ENCODE results near the gene MAP1A.

The MAP1A gene

DNA sequence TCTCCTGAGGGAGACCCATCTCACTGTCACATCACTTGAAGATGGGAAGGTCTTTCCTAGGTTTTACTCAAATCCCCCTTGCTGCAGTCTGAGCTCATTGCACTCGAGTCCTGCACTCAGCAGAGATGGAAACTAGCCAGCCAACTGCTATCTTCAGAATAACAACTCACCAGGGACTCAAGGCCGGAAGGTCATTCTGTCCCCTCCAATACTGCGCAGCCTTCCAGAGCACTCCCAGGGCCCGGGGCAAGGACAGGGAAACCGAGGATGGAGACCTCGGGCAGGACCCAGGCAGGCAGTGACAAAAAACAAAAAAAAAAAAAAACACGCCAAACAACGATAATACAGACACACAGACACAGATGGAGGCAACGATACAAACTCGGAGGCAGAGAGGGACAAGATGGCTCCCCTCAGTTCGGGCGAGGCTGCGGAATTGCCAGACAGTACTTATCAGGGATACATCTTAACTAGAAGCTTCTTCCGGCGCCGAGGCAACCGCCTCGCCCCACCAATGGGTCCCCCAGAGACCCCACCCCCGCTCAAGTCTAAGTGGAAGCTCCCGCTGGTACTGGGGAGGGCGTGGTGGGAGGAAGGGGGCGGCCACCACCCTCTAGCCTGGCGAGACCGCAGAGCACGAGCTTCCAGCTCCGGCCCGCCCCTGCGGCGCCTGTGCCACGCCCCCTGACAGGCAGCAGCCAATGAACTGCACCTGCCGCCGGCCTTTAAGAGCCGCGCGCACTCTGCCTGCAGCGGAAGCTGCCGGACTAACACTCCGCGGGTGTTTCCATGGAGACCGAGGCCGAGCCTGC is 7.0 kb upstream of the MAP1A start:
- no peaks in the 10 kb centered on the region for H3K36me3 ChIP-seq (ENCODE audit: control insufficient read depth, insufficient read depth, low read length)
- H3K9me3 ChIP-seq (ENCODE audit: control insufficient read depth, low read length): no peaks in the 10 kb centered on the region
- H3K4me1 ChIP-seq (ENCODE audit: control insufficient read depth, insufficient read depth, low read length, poor library complexity, severe bottlenecking): peaks cover 29% of the 10 kb centered on the region
- H3K27me3 ChIP-seq (replicated peaks; ENCODE audit: control insufficient read depth, insufficient read depth, low read length, poor library complexity, severe bottlenecking): no peaks in the 10 kb centered on the region
- peak overlapping the region; percentile 83 for H3K27ac ChIP-seq (ENCODE audit: insufficient read depth, low read length, poor library complexity, severe bottlenecking)
- DNase-seq: peak; percentile 96 to 97 (median 97)
- H3K4me3 ChIP-seq (ENCODE audit: insufficient read depth, low read depth, low read length, poor library complexity, severe bottlenecking): peak overlapping the region; percentile 72

- H3K27me3 ChIP-seq (replicated peaks; ENCODE audit: control insufficient read depth, insufficient read depth, low read length, poor library complexity, severe bottlenecking): no peaks in the 10 kb centered on the region
- no peaks in the 10 kb centered on the region for H3K36me3 ChIP-seq (ENCODE audit: control insufficient read depth, insufficient read depth, low read length)
- H3K4me3 ChIP-seq (ENCODE audit: insufficient read depth, low read depth, low read length, poor library complexity, severe bottlenecking): peak overlapping the region; percentile 72
- no peaks in the 10 kb centered on the region for H3K9me3 ChIP-seq (ENCODE audit: control insufficient read depth, low read length)
- no peak for DNase-seq
- peak overlapping the region; percentile 83 for H3K27ac ChIP-seq (ENCODE audit: insufficient read depth, low read length, poor library complexity, severe bottlenecking)
- H3K4me1 ChIP-seq (ENCODE audit: control insufficient read depth, insufficient read depth, low read length, poor library complexity, severe bottlenecking): peaks cover 29% of the 10 kb centered on the region
Observed at GRCh38 chr15:43511012-43511885, 6.2 kb upstream of the MAP1A start.

DNA sequence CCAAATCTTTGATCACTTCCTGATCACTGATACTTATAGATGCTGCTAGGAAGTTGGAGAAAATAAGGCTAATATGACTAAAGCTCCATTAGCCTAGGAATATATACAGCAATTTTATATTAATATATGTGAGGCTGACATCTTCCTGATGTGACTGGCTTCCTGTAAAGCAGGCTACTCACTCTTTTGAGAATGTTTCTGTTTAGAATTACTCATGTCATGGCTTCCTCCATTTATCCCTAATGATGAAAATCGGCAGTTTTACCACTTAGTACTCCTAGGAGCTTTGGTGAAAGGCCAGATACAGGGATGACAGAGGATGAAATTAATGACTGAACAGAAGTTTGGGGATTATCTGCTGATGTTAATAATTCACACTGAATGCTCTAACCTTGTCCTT is 3.9 kb upstream of the MAP1A start:
- Histone ChIP-seq H3K36me3 (ENCODE audit: control insufficient read depth, insufficient read depth, low read length) (no peaks in the 10 kb centered on the region), H3K4me3 (ENCODE audit: insufficient read depth, low read depth, low read length, poor library complexity, severe bottlenecking) (no peak overlapping the region), H3K27me3 (replicated peaks; ENCODE audit: control insufficient read depth, insufficient read depth, low read length, poor library complexity, severe bottlenecking) (no peaks in the 10 kb centered on the region), H3K27ac (ENCODE audit: insufficient read depth, low read length, poor library complexity, severe bottlenecking) (no peak overlapping the region), H3K4me1 (ENCODE audit: control insufficient read depth, insufficient read depth, low read length, poor library complexity, severe bottlenecking) (peaks cover 38% of the 10 kb centered on the region), H3K9me3 (ENCODE audit: control insufficient read depth, low read length) (no peaks in the 10 kb centered on the region)
- DNase-seq: no peak

DNA sequence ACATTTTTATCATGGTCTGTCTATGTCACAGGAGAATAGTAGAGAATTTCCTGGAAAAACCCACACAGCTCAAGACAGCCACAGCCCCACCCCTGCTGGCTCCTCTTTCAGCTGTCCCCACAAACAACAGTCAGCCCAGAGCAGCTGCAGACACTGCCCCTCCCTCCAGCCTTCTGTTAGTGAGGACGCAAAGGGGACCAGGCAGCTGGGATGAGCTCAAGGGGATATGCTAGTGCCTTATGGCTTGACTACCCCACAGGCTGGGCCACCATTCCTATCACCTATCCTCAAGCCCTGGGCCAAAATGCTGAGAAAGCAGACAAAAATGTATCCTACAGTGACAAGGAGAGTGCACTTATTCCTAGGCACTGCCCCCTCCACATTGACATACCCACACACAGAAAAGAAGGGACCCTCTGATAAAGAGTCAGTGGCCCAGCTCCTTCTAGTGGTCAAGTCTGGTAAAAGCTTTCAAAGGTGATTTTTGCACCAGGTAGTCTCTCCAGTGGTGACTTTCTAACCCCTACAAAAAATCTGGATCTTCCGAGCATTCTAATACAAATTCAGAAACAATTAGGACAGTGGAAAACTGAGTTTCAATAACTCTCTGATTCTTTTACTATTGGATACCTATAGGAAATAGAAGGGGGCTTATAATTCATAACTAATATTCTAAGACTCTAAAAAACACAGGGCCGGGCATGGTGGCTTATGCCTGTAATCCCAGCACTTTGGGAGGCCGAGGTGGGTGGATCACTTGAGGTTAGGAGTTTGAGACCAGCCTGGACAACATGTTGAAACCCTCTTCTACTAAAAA is 3.0 kb upstream of the MAP1A start:
- H3K36me3 ChIP-seq (ENCODE audit: control insufficient read depth, insufficient read depth, low read length): no peaks in the 10 kb centered on the region
- H3K9me3 ChIP-seq (ENCODE audit: control insufficient read depth, low read length): no peaks in the 10 kb centered on the region
- H3K27me3 ChIP-seq (replicated peaks; ENCODE audit: control insufficient read depth, insufficient read depth, low read length, poor library complexity, severe bottlenecking): no peaks in the 10 kb centered on the region
- H3K27ac ChIP-seq (ENCODE audit: insufficient read depth, low read length, poor library complexity, severe bottlenecking): peak overlapping the region; percentile 33
- H3K4me1 ChIP-seq (ENCODE audit: control insufficient read depth, insufficient read depth, low read length, poor library complexity, severe bottlenecking): peaks cover 34% of the 10 kb centered on the region
- DNase-seq: no peak
- no peak overlapping the region for H3K4me3 ChIP-seq (ENCODE audit: insufficient read depth, low read depth, low read length, poor library complexity, severe bottlenecking)

DNA sequence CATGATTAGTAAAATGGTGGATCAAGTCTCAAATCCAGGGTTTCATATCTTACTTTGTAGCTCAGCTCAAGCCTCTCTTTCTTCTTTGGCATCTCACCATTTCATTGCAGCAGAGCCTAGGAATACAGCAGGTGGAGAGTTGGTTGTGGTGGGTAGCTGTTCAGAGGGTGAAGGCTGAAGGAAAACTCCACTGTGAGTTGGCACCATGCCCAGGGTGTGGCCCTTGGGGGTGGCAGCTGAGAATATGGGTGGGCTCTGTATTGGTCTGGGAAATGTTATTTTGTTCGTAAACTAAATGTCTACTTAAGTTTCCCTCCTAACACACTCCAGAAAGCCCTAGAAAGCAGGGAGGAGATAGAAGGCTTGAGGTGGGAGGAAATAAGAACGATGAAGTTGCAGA is 1.7 kb upstream of the MAP1A start:
- Histone ChIP-seq H3K27me3 (replicated peaks; ENCODE audit: control insufficient read depth, insufficient read depth, low read length, poor library complexity, severe bottlenecking) (no peaks in the 10 kb centered on the region), H3K27ac (ENCODE audit: insufficient read depth, low read length, poor library complexity, severe bottlenecking) (no peak overlapping the region), H3K9me3 (ENCODE audit: control insufficient read depth, low read length) (no peaks in the 10 kb centered on the region), H3K4me3 (ENCODE audit: insufficient read depth, low read depth, low read length, poor library complexity, severe bottlenecking) (no peak overlapping the region), H3K4me1 (ENCODE audit: control insufficient read depth, insufficient read depth, low read length, poor library complexity, severe bottlenecking) (peaks cover 26% of the 10 kb centered on the region), H3K36me3 (ENCODE audit: control insufficient read depth, insufficient read depth, low read length) (peaks cover under 1% of the 10 kb centered on the region)
- DNase-seq: no peak

DNA sequence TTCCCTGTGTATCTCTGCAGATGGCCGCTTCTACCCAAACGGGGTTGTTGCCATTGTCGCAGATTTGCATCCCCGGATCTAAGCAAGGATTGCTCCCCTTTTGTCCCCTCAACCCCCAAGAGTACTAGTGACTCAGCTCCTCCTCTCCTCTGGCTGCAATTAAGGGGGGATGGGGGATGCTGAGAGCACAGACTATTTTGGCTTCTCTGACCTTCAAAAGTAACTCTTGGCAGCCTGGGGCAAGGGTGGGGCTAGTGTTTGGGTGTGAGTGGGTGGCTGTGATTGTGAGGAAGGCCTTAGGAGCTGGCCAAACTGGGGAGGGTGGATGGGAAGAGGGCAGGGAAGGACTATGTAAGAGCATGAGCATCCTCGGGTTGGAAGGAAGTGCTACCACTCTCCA is 1.2 kb upstream of the MAP1A start:
- Histone ChIP-seq H3K27me3 (replicated peaks; ENCODE audit: control insufficient read depth, insufficient read depth, low read length, poor library complexity, severe bottlenecking) (no peaks in the 10 kb centered on the region), H3K4me1 (ENCODE audit: control insufficient read depth, insufficient read depth, low read length, poor library complexity, severe bottlenecking) (peaks cover 23% of the 10 kb centered on the region), H3K36me3 (ENCODE audit: control insufficient read depth, insufficient read depth, low read length) (peaks cover 5% of the 10 kb centered on the region), H3K9me3 (ENCODE audit: control insufficient read depth, low read length) (no peaks in the 10 kb centered on the region), H3K27ac (ENCODE audit: insufficient read depth, low read length, poor library complexity, severe bottlenecking) (no peak overlapping the region), H3K4me3 (ENCODE audit: insufficient read depth, low read depth, low read length, poor library complexity, severe bottlenecking) (no peak overlapping the region)
- no peak for DNase-seq

DNA sequence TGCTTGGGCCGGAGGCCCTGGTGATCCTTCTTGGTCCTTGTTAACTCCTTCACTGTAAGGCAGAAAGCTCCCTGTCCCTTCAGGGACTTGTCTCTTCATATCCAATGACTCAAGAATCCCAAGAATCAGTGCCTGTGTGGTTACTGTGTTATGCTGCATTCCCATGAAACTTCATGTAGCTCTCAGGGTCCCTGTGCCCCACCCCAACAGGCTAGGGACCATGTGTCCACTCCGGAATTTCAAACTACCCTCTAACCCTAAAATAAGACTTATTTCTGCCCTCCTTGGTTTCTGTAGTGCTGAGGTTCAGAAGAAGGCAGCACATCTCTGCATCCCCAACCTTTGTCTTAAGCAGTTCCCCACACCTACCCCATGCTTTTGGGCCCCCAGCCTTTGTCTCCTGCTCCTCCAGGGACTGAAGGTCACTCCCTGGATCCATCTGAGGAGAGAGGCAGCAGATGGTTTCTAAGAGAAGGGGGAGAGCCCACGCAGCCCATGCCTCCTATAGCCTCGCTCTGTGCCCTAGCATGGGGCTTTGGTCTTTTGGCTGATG is 531 bp upstream of the MAP1A start:
- H3K27me3 ChIP-seq (replicated peaks; ENCODE audit: control insufficient read depth, insufficient read depth, low read length, poor library complexity, severe bottlenecking): no peaks in the 10 kb centered on the region
- no peaks in the 10 kb centered on the region for H3K9me3 ChIP-seq (ENCODE audit: control insufficient read depth, low read length)
- no peak overlapping the region for H3K4me3 ChIP-seq (ENCODE audit: insufficient read depth, low read depth, low read length, poor library complexity, severe bottlenecking)
- H3K27ac ChIP-seq (ENCODE audit: insufficient read depth, low read length, poor library complexity, severe bottlenecking): no peak overlapping the region
- peaks cover 5% of the 10 kb centered on the region for H3K36me3 ChIP-seq (ENCODE audit: control insufficient read depth, insufficient read depth, low read length)
- DNase-seq: no peak
- peaks cover 17% of the 10 kb centered on the region for H3K4me1 ChIP-seq (ENCODE audit: control insufficient read depth, insufficient read depth, low read length, poor library complexity, severe bottlenecking)

- H3K9me3 ChIP-seq (ENCODE audit: control insufficient read depth, low read length): no peaks in the 10 kb centered on the region
- DNase-seq: no peak
- H3K27me3 ChIP-seq (replicated peaks; ENCODE audit: control insufficient read depth, insufficient read depth, low read length, poor library complexity, severe bottlenecking): no peaks in the 10 kb centered on the region
- H3K27ac ChIP-seq (ENCODE audit: insufficient read depth, low read length, poor library complexity, severe bottlenecking): no peak overlapping the region
- H3K4me1 ChIP-seq (ENCODE audit: control insufficient read depth, insufficient read depth, low read length, poor library complexity, severe bottlenecking): peaks cover 17% of the 10 kb centered on the region
- H3K4me3 ChIP-seq (ENCODE audit: insufficient read depth, low read depth, low read length, poor library complexity, severe bottlenecking): no peak overlapping the region
- H3K36me3 ChIP-seq (ENCODE audit: control insufficient read depth, insufficient read depth, low read length): peaks cover 8% of the 10 kb centered on the region
Observed at GRCh38 chr15:43518197-43518761, 871 bp downstream of the MAP1A start.

GRCh38 chr15:43519196-43519595 is 1.8 kb downstream of the MAP1A start:
- Histone ChIP-seq H3K9me3 (ENCODE audit: control insufficient read depth, low read length) (no peaks in the 10 kb centered on the region), H3K4me1 (ENCODE audit: control insufficient read depth, insufficient read depth, low read length, poor library complexity, severe bottlenecking) (peaks cover 12% of the 10 kb centered on the region), H3K36me3 (ENCODE audit: control insufficient read depth, insufficient read depth, low read length) (peaks cover 8% of the 10 kb centered on the region), H3K27me3 (replicated peaks; ENCODE audit: control insufficient read depth, insufficient read depth, low read length, poor library complexity, severe bottlenecking) (no peaks in the 10 kb centered on the region), H3K4me3 (ENCODE audit: insufficient read depth, low read depth, low read length, poor library complexity, severe bottlenecking) (no peak overlapping the region), H3K27ac (ENCODE audit: insufficient read depth, low read length, poor library complexity, severe bottlenecking) (no peak overlapping the region)
- DNase-seq: no peak

Measured in effector memory CD4-positive, alpha-beta T cell (primary cell).